Germinal center (tissue), 1 donor: ENCODE results near the gene RYR1.
A peak's percentile ranks its signal among the peaks of the same experiment; 100 is the strongest.

Experiments used
- DNase-seq: peaks from one replicate; pipeline ENCODE4 v3.0.0; 2012; ENCODE audit warnings: mixed read lengths, low spot score

RYR1 gene

DNA sequence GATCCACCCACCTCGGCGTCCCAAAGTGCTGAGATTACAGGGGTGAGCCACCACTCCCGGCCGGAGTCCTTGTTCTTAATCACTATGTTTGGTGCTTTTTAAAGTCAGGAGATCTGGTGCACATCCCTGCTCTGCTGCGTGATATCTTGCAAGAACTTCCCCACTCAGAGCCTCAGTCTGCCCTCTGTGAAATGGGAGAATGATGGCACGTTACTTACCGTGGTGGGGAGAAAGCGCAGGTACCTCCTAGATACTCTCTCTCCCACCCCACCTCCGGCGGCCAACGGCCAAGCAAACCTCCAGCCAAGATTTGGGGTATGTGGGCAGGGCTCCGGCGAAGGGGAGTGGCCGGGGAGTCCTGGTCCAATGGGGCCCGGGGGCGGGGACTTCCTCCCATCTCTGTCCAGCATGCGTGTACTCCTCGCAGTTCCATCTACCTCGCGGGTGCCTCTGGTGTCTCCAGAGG lies at the start of gene RYR1:
Gene RYR1 (plus strand): TSS at position 424 of the 466 bp plus-strand sequence. CDS start 139 bp downstream, outside the sequence.
- peak; percentile 89 for DNase-seq

DNA sequence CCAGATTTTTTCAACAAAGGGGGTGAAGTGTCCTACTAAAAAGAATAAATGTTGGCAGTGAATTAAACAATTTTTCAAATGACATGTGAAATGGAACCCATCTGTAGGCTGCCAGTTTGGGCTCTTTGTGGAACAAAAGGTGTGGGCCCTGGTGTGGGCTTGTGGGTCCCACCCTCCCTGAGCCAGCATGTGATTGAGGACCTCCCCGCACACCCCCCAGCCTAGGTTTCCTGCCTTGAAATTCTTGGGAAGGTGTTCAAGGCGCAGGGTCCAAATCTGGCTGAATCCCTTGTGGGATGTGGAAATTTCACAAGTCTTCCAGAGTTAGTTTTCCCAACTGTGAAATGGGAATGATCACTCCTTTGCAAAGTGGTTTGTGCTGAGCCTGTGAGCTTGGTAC lies 49.7 kb upstream of the RYR1 start:
- DNase-seq: no peak

DNA sequence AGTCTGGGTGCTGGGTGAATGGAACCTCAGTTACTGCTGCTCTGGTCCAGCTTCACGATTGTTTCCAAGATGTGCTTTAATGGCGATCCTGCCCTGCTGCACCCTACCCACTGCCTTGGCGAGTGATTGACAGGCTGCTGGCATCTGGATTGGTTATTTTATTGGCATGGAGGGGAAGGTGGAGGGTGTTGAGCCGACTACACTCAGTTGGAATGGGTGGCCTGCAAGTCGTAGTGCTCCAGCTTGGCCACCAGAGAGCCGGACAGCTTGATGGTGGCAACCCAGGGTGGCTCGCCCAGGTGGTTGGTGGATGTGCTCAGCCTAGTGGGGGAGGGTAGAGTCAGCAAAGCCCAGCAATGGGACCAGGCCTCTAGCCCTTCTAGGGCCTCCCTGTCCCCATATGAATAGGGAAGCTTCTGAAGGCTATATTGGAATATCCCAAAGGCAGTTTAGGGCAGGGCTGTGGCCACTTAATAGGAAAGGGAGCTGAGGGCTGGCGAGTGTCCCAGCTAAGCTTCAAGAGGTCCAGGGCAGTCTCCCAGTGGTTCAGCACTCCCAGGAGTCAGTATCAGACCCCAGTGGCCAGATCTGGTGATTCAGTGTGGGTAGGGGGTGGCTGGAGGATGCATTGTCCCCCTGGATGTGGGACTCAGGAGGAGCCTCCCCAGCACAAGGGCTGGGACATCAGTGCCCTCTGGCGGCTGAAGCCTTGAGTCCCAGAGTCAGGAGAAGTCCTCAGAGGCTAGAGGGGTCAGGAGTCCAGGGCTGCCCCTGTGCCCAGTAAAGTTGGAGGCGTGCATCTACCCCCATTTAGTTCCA lies 49.1 kb upstream of the RYR1 start:
- DNase-seq: no peak

DNA sequence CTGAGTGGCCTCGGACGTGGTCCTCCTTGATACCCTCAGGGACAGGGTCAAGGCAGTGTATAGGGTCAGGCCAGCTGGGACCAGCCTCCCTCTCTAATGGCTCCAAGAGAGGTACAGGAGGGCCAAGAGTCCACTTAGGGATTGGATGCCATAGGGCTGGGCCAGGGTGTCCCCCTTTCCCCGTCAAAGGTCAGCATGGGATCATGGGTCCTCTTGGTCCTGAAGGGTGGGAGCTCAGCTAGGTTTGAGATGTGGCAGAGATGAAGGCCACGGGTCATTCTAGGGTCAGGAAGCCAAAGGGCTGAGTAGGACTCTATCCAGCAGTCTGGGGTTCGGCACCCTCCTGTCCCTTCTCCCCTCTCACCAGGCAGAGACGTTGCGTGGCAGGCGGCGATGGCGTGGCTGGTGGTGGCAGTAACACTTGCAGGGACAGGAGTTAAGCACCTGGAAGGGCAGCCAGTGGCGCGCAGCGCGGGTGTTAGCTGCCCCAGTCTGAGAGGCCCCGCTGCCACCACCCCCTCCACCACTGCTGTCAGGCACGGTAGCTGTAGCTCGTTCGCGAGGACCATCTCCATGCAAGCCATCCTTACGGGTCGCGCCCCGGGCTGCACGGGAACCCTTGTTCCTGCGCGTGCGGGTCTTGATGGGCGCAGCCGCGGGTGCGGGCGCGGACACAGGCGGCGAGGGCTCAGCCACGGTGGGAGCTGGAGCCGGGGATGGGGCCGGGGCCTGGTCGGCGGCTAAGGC lies 48.3 kb upstream of the RYR1 start:
- no peak for DNase-seq

DNA sequence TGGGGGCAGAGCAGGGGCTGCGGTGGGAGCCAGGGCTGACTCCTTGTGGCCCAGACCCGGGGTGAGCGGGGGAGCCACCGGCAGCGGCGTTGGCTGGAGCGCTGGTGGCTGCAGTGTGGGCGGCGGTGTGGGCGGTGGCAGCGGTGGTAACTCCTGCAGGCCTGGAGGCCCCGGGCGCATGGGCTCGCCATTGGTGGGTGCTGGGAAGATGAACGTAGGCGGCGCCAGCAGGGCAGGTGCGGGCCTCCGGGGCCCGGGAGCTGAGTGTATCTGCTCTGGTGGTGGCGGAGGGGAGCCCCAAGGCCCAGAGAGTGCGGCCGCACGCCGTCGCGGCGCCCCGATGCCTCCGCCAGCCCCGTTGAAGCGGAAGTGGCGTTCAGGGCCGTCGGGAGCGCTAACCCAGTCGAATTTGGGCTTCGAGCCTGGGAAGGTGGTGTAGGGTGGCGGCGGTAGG lies 47.7 kb upstream of the RYR1 start:
- peak; percentile 49 for DNase-seq

DNA sequence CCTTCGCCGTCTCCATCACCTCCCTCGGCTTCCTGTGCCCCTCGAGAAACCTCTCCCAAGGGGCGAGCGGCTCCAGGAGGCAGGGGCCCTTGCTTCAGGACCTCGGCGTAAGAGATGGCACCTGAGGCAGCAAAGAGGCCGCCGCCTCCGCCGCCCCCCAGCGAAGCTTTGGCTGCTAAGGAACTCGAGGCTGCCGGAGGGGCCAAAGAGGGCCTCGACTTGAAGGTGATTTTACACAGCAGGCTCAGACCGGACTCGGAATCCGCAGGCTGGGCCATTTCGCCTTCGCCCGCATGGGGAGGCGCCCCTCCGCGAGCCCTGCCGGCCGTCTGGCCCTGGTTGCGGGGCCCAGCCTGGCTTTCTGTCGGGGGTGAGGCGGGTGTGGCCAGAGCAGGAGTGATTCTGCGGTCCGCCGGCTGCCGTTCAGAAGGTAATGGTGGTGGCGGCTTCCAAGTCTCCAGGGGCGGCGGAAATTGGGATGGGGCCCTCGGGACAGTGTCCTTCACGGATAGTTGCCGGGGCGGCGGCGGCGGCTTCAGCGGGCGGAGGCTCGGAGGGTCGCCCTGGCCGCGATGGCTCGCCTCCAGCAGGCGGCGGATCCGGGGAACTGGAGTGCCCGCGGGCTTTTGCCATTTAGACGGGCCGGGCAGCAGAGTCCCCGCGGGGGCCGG lies 47.1 kb upstream of the RYR1 start:
- no peak for DNase-seq

DNA sequence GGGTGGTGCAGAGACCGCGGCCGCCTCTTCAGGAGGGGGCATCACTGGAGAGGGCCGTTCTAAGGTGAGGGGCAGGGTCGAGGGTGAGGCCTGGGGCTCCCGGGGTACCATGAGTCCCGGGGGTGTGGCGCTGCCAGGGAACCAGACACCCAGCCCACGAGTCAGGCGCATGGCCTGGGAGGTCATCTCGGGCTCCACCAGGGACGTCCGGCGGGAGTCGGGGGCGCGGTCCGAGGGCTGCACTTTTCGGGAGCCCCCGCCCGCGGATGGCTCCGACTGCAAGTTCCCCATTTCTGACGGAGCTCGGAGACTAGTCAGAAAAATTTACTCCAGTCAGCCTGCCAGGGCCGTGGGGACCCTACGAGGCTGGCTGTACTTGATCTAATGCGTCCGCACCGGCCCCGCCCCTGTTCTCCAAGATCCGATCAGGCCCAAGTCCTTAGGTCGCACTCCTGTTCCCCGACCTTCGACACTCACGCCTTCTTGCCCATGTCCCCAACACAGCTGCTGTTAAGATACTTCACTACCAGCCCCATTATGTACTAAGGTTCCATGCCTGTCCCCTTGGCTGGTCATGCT lies 46.4 kb upstream of the RYR1 start:
- peak; percentile 40 for DNase-seq

DNA sequence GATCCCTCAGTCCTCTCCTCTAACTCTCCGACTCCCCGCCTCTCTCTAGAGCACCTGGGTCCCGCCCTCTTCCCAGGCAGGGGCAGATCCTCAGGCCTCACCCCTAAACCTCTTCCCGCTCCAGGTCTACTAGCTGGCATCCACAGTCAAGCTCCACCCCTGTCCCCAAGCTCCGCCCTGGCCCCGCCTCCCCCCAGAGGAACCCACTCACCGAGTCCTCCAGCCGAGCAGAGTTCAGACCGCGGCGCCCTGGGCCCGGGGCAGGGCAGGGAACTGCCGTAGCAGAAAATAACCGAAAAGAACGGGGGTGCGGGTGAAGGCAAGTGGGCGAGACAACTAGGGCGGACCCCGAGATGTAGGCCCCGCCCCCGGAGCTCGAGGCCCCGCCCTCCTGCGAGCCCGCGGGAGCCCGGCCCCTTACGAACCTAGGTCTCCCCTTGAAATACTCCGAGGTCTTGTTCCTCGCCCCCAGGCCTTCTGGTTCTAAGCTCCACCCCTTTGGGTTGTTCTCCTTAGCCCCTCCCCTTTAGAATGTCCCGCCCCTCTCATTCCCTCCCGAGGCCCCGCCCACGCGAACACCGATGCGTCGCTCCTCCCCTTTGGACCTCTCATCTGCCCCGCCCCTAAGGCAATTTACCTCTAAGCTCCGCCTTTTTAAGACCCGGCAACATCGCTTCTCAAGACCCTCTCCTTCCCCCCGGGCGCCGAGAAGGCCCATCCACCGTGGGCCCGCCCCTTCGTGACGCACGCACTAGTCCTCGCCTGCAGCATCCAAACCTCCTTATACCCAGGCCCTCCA lies 45.7 kb upstream of the RYR1 start, which contains the start of gene GGN:
Gene GGN (minus strand): TSS at position 485 of the 799 bp plus-strand sequence. CDS start 773 bp downstream, outside the sequence.
- DNase-seq: peak; percentile 90

DNA sequence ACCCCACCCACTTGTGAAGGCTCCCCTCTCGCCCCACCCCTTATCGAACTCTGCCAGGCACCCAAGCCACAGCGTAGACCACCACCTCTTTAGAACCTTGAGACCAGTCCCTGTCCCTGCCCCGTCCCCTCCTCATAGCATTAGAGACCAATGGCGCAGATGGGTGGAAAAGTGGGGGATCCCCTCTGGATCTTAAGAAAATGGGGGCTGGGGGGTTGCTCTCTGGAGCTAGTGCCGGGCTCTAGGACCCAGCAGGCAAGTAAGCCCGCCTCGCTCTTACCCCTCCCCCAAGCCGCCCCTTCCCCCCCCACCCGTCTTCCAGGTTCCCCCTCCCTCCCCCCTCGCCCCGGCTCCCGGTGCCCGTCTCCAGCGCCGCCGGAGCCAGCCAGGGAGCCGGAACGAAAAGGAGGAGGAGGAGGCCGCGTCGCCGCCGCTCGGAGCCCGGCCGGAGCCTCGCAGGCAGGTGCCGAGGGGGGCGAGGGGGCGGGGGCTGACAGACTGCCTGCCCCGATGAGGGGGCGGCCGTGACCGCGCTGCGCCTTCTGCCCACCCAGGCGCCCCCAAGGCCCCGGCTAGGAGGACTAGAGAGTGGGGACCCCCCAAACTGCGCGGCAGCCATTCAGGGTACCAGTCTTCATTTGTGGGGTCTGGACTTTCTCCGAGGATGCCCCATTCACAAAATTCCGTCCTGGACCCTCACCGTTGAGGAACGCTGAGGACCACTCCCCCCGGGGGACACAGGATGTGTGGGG lies 45.0 kb upstream of the RYR1 start, which contains the start of gene SPRED3:
Gene SPRED3 (plus strand): TSS at position 349 of the 752 bp plus-strand sequence. CDS start 1,606 bp downstream, outside the sequence.
- DNase-seq: peak; percentile 11

DNA sequence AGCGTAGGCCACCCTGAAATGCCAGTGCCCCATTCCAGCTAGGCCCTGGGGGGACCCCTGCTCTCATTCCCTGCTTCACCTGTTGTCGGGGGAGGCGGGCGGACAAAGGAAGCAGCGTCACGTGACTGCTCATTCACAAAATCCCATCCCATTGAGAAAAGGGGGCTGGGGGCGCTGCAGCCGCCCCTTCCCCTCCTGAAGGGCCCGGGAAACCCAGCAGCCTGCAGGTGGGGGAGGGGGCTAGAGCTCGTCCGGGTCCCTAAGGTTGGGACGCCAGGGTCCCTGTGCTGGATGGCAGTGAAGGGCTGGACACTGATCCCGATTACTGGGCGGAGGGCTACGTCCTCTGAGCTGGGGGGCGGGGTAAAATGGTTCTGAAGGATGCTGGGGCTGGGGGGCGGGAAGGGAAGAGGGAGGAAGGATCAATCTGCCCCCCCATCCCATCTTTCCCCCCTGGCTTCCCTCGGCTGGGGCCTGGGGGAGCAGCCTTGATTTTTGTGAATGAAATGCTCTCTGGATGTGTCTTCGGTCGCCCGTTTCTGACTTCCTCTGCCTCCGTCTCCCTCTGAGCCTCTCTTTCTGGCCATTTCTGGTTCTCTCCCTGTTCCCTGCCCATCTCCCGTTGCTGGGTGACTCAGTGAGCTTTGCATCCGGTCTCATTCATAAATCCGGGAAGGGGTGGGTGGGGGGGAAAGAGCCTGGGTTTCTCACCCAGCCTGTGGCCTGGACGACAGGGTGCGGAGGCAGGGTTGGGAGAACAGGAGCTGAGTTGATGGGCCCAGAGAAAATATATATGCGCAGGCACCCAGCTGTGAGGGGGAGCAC lies 44.2 kb upstream of the RYR1 start:
- no peak for DNase-seq

DNA sequence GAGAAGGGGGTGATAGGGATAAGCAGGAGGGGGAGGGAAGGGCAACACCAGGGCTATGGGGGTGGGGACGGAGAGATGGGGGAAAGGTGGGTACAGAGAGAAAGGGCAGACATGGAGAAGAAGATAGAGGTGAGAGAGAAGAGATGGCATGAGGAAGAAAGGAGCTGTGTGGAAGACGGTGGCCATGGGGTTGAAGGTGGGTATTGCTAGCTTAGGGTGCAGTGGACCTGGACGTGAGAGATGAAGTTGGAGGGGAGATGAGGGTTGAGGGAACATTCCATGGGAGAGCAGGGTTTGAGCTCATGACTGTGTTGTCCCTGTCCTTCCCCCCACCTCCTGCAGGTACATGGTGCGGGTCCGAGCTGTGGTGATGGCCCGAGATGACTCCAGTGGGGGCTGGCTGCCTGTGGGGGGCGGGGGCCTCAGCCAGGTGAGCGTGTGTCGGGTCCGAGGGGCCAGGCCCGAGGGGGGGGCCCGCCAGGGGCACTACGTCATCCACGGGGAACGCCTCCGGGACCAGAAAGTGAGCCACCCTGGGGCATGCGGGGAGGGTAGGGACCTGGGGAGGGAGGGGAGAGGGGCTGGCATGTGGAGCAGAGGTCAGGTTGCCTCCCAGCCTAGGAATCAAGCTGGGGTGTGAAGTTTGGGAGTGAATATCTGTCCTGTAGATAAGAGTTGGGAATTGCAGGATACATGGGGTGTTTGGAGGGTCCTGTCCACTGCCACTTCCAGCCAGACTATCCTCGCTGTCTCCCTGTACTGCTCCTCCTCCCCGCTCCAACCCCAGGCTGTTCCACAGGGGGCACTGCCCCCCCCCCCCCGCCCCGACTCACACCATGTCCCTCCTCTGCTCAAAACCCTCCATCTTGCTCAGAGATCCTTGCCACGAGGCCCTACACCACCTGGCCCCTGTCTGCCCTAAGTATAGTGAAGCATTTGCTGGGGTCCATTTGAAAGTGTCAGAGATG lies 43.2 kb upstream of the RYR1 start:
- DNase-seq: no peak

DNA sequence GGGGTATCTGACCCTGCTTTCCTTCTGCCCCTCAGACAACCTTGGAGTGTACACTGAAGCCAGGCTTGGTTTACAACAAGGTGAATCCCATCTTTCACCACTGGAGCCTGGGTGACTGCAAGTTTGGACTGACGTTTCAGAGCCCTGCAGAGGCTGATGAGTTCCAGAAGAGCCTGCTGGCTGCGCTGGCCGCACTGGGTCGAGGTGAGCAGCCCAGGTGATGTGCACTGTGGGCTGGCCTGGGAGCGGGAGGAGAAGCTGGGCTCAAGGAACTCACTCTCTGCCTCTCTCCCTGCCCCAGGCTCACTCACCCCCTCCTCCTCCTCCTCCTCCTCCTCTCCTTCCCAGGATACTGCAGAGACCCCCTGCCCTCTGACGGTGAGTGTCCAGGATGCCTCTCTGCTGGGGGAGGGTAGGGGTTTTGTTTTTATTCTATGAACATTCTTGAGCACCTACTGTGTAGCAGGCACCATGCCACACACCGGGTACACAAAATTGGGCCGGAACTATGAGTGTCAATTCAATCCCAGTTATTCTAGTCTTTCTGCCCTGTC lies 41.5 kb upstream of the RYR1 start:
- DNase-seq: no peak

DNA sequence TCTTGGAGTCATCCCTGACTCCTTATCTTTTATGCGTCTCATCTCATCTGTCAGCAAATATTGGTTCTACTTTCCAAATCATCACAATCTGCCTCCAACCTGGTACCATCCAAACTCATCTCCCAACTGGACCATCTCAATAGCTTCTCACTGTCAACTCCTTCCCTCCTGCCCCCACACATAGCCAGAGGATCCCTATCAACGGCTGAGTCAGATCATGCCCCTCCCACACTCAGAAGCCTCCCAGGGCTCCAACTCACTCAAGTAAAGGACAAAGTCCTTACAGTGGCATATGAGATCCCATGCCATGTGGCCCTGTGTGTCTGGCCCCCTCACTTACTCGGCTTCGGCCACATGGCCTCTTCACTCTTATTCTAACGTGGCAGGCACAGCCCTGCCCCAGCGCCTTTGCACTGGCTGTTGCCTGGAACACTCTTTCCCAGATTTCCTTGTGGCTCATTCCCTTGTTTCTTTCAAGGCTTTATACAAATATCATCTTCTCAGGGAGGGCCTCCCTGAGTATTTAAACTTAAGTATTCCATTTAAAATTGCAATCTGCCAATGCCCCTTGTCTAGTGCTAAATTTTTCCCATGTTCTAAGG lies 40.7 kb upstream of the RYR1 start:
- no peak for DNase-seq

DNA sequence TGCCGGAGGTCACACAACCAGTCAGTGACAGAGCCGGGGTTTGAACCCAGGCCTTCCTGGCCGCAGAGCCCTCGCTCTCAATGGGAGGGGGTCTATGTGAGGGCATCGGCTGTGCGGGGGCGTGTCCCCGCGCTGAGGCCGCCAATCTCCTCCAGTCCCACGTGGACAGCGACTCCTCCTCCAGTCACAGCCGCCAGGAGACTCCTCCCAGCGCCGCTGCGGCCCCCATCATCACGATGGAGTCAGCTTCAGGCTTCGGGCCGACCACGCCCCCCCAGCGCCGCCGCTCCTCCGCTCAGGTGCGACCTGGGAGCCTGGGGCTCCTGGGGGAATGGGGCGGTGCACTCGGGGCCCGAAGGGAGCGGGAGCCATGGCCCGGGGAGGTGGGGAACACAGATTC lies 39.0 kb upstream of the RYR1 start:
- peak; percentile 77 for DNase-seq

DNA sequence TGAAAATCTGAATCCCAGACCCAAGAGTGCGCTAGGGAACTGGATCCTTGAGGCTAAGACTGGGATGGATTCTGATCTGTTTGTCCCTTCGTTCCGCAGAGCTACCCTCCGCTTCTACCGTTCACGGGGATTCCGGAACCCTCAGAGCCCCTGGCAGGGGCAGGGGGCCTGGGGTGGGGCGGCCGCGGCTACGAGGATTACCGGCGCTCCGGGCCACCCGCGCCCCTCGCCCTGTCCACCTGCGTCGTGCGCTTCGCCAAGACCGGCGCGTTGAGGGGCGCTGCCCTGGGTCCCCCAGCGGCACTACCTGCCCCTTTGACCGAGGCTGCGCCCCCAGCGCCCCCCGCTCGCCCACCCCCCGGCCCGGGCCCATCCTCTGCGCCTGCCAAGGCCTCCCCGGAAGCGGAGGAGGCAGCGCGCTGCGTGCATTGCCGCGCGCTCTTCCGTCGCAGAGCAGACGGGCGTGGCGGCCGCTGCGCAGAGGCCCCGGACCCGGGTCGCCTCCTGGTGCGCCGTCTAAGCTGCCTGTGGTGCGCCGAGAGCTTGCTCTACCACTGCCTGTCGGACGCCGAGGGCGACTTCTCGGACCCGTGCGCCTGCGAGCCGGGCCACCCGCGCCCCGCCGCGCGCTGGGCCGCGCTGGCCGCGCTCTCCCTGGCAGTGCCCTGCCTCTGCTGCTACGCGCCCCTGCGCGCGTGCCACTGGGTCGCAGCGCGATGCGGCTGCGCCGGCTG lies 37.9 kb upstream of the RYR1 start:
- peak; percentile 35 for DNase-seq

DNA sequence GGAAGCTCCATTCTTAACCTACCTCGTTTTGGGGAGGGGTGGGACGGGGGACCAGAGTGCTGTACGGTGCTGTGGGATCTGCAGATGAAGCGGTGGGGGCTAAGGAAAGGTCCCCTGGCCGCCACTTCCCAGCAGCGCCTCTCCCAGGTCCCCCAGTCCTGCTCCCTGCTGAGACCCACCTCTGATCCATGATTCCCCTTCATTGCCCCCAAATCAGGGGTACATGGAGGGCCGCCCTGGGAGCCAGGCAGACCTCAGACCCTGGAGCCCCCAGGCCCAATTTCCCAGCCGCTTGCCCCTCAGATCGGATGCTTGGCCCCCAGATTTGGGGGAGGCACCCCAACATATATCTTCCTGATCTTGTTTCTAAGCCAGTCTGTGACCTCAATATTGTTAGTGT lies 34.4 kb upstream of the RYR1 start:
- no peak for DNase-seq

DNA sequence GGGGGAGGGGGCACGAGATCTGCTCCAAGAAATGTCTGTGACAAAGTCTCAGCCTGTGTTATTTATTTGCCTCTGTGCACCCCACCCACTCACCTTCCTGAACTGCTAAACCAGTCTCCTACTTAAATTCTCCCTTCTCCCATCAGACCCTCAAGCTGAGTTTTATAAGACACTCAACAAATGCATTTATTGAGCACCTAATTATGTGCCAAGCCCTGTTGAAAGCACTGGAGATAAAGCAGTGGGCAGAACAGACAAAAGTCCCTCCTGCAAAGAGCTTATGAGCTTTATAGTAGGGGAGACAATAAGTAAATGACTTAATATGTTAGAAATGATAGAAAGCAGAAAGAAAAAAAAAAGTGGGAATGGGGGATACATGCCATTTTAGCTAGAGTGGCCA lies 34.0 kb upstream of the RYR1 start:
- DNase-seq: no peak
